HG02798 (cell line): ENCODE measurements around the gene THOC6.

Experiments used
- ATAC-seq: cut with Tn5 transposase; IDR thresholded peaks from one replicate; pipeline ENCODE4 v1.9.1; 2021; ENCODE audit warnings: mild to moderate bottlenecking; ENCODE audit not compliant: unreplicated experiment, poor library complexity

Gene THOC6

DNA sequence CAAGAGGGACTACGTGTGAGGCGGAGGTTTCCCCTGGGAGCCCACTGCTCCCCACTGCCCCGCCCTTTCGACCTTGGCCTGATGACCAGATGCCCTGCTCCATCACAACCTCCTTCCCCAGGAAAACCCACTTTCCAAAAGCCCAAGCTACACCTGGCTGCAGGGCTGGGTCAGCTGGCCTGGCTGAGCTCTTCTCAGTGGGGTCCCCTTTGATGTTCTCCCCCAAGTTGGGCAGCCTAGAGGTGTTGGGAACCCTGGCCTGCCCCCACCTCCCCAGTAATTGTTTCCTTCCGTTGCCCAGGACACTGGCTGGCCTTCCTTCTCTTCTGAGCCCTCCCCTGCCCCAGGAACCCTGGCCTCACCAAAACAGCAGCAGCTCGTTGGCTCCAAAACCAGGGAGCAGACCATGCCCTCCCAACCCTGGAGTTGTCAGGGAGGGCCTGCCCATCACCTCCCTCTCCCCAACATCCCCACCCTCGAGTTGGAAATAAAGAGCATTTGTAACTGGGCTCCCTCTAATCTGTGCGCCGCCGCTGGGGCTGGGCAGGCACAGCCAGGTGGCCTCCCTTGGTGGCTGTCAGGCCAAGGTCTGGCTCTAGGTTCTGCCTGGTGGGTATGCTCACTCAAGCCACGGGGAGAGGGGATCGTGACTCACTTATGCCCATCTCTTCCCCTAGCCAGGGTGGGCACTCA, 9.7 kb upstream of the THOC6 start:
- ATAC-seq, result no peak

DNA sequence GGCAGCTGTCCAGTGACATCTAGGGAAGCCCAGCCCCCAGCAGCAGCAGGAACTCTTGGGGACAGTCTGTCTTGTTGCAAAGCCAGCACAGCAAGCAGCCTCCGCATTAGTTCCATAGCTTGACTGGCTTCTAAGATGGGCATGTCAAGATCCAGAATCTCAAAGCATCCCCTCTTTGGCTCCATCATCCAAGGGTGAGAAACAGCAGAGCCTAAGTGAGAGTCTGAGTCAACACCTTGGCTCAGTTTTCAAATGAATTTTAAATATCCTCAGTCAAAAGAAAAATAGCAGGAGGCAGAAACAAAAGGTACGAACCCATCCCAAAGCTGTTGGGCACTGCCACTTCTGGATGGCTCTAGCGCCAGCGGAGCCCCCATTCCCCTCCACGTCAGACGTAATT, 8.9 kb upstream of the THOC6 start:
- no peak for ATAC-seq

DNA sequence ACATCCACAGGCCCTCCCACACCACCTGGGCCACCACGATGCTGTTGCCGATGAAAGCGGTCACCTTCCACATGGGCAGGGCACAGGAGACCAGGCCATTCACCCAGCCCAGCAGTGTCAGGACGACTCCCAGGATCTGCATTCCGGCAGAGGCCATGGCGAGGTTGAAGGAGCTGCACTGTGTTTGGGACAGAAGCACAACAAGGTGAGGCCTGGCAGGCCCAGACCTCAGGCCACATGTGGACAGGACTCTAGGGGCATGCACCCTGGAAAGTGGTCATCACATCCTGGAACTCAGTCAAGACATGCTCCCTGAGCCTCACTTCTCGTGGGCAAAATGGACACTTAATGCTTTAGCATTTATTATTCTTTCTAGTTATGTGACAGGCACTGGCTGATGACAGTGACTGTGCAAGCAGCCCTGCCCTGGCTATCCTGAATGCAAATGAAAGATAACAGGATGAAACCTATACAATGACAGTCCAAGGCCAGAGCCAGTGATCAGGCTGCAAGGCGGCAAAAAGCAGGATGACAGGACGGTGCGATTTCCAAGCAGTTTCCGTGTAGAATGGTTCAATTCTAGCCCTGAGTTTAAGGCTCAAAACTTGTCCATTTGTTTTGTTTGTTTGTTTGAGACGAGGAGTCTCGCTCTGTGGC, 7.8 kb upstream of the THOC6 start:
- no peak for ATAC-seq

DNA sequence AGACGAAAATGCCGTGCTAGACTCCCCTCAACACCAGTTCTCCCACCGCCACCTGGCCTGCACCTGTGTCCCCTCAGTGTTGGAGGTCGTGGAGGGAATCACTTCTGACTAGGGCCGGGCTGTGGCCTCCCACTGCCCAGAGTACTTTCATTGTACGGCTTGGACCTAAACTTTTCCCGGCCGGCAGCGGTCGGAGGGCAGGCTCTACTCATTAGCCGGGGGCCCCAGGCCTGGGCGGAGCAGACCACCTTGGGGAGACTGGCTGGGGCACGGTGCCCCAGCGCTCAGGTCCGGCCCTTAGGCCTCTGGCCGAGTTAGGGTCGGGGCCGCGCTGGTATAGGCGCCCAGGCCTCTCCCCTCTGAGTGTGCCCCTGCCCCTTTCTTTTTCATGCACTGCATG, 6.5 kb upstream of the THOC6 start:
- ATAC-seq, result no peak

DNA sequence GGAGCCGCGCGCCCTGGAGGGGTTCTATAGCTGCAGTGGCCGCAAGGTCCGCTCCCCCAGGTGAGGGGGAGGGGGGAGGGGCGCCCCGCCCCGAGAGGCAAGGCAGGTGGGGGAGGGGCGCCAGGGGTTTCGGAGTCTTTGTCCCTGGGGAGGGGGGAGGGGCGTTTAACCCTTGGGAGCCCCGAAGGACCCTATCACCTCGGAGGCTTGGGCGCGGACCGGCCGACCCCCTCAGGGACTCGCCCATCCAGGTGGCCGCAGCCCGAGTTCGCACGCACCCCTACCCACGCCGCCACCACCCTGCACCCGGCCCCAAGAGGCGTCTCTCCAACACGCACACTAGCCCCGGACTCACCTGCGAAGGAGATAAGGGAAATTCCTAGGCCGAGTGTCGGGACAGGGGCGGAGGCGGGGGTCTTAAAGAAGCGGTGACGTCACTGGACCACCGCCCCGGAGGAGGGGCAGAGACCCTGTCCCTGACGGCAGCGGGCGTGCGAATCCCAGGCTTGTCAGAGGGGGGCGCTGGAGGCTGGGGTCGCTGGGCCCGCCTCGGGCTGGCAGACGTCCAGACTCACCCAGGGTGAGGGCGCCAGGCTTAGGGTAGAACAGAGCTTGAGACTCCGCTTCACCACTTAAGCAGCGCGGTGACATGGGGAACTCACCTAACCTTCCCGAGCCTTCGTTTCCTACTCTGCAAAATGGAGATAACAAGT, 5.9 kb upstream of the THOC6 start, which contains the start of gene CLDN6:
CLDN6 (minus strand) TSS at position 390 of the 713 bp plus-strand sequence. CDS start 2,162 bp downstream, outside the sequence.
- no peak for ATAC-seq

DNA sequence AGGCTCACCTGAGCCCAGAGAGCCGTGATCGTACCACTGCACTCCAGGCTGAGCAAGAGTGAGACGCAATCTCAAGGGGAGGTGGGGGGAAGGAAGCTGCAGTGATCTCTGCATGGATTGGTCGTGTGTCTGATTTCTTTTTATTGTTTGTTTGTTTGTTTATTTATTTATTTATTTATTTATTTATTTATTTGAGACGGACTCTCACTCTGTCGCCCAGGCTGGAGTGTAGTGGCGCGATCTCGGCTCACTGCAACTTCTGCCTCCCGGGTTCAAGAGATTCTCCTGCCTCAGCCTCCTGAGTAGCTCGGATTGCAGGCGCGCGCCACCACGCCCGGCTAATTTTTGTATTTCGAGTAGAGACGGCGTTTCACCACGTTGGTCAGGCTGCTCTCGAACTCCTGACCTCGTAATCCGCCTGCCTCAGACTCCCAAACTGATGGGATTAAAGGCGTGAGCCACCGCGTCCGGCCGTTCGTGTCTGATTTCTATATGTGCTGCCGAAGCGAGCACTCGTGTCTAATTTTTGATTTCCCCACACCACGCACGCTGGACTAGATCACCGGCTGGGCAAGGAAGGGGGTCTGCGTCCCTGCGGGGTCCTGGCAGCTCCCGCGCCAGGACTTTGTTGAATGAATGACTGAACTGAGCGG, 4.1 kb upstream of the THOC6 start:
- no peak for ATAC-seq

DNA sequence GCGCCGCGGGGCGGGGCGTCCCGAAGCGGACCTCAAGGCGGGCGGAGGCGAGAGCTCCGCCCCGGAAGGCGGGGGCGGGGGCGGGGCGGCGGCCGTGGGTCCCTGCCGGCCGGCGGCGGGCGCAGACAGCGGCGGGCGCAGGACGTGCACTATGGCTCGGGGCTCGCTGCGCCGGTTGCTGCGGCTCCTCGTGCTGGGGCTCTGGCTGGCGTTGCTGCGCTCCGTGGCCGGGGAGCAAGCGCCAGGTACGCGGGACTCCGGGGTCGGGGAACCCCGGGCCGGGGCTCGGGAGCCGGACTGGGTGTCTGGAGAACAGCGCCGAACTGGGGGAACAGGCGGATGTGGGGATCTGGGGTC, 3.6 kb upstream of the THOC6 start, which contains the start of gene TNFRSF12A:
TNFRSF12A (plus strand) TSS at position 122 of the 357 bp plus-strand sequence; CDS start at position 152, 30 bp downstream.
- ATAC-seq, result peak; percentile 26

DNA sequence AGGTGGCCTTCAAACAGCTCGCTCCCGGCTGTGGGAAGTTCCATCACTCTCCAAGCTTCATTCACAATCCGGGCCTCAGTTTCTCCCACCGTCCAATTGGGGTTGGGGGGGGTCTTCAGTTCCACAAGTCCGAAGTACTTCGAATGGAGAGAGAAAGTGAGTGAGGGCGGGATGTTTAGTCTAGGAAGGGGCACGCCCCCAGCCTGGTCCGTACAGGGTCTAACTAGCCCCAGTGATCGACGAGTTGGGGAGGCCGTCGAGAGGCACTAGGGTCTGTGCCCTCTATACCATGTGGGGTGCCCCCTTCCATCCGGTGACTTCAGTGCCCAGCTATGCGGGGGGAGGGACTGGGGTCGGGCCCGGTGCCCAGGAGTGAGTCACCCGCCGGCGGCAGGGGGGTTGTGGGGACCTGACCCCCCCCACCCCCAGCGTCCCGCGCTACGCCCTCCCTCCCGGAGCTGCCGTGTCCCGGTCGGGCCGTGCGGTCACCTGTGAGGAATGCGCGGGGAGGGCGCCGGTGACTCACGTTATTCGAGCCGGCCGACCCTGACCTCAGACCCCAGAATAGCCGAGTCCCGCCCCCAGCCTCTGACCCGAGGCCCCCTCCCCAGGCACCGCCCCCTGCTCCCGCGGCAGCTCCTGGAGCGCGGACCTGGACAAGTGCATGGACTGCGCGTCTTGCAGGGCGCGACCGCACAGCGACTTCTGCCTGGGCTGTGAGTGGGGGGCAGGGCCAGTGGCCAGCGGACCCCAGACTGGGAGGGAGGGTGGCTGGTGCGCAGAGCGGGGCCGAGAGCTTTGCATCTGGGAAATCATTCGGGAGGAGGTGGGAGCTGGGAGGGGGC, 3.0 kb upstream of the THOC6 start:
- no peak for ATAC-seq

DNA sequence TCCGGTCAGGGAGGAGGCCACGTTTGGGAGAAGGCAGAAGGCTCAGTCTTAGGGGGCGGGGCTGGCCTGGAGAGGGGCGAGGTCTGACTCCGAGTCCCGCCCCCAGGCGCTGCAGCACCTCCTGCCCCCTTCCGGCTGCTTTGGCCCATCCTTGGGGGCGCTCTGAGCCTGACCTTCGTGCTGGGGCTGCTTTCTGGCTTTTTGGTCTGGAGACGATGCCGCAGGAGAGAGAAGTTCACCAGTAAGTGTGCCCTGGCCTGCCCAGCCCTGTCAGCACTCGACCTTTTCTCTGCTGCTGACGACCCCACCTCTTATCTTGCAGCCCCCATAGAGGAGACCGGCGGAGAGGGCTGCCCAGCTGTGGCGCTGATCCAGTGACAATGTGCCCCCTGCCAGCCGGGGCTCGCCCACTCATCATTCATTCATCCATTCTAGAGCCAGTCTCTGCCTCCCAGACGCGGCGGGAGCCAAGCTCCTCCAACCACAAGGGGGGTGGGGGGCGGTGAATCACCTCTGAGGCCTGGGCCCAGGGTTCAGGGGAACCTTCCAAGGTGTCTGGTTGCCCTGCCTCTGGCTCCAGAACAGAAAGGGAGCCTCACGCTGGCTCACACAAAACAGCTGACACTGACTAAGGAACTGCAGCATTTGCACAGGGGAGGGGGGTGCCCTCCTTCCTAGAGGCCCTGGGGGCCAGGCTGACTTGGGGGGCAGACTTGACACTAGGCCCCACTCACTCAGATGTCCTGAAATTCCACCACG, 2.2 kb upstream of the THOC6 start:
- ATAC-seq, result no peak

DNA sequence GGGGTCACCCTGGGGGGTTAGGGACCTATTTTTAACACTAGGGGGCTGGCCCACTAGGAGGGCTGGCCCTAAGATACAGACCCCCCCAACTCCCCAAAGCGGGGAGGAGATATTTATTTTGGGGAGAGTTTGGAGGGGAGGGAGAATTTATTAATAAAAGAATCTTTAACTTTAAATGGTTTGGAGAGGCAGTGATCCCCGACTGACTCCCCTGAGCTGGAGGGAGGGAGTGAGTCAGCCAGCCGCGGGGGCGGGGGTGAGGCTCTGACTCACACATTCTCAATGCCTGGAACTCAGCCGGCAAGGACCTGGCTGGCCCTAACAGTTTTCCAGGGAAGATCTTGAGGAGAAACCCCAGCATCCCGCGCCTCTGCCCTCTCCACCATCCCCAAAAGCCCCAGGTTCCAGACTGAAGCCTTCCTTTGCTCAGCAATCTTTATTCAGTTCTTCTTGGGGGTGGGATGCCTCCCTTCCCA, 1.6 kb upstream of the THOC6 start:
- no peak for ATAC-seq

DNA sequence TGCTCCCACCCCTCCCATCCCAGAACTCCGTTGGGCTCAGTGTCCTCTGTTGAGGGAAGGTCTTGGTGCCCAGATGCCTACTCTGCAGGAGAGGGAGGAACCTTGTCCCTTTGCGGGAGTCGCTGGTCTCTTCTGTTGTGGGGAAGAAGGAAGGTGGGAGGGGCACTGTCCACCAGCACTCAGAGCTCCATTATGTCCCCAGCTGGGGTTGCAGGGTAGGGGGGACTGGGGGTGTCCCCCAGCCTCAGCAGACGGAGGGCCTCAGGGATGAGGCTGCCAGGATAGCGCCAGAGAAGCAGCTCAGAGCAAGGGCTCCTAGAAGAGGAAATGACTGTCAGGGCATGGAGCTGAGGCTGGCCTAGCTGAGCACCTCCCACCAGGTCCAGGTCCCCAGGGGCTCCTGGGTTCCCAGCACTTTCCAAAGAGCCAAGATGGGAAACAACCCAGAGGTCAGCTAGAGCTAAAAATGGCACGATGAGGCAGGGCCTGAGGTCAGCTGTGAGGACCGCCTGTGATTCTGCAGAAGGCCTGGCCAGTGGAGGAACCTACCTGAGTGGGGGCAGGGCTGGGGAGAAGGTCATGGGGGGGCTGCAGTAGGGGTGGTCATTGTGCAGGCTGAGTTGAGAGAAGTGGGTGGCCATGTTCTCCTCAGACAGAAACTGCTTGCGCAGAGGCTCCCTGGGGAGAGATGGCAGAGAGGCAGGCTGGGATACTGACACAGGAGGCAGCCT, 986 bp upstream of the THOC6 start:
- ATAC-seq, result no peak

DNA sequence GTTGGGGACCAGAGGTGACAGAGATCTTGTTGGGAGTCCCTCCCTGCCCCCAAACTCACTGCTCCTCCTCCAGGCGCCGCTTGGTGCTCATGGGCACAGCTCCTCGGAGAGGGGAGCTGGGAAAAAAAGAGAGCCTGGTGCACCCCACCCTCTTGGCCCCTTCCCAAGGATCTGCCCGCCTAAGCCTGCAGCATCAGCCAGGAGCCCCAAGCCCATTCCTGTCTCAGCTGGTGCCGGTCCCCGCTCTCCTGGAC, 493 bp upstream of the THOC6 start:
- ATAC-seq, result no peak

DNA sequence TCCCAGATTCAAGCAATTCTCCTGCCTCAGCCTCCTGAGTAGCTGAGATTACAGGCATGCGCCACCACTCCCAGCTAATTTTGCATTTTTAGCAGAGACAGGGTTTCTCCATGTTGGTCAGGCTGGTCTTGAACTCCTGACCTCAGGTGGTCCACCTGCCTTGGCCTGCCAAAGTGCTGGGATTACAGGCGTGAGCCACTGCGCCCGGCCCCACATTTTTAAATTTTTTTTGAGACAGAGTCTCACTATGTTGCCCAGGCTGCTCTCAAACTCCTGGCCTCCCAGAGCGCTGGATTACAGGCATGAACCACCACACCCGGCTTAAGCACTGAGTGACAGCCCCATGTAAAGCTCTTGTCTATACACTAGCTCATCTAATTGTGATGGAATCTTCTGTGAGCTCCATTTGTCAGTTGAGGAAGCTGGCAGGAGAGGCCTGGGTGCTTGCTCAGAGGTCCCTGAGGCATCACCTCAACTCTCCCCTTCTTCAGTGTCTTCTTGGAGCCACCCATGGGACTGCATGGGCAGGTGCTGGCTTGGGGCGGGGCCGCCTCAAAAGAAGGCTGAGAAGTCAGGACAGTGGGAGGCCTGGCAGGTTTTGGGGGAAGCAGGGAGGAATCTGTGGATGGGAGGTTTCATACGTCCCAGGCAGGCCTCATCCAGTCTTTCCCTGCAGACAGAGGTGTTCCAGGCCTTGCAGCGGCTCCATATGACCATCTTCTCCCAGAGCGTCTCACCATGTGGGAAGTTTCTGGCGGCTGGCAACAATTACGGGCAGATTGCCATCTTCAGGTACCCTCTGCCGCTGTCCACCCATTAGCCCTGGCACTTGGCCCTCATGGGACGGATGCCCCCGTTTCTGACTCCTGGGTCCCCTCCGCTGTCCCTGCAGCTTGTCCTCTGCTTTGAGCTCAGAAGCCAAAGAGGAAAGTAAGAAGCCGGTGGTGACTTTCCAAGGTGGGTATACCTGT, 1.5 kb downstream of the THOC6 start:
- no peak for ATAC-seq

DNA sequence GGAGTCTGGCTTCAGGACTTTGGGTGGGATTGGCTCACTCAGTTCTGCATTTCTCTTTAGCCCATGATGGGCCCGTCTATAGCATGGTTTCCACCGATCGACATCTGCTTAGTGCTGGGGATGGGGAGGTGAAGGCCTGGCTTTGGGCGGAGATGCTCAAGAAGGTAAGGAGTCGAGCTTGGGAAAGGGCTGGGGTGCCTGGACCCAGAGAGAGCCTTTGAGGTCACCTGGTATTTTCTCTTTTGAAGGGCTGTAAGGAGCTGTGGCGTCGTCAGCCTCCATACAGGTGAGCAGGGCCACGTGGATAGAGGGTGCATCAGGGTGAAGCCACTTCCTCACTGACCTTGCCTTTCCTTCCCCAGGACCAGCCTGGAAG, 2.2 kb downstream of the THOC6 start:
- no peak for ATAC-seq

DNA sequence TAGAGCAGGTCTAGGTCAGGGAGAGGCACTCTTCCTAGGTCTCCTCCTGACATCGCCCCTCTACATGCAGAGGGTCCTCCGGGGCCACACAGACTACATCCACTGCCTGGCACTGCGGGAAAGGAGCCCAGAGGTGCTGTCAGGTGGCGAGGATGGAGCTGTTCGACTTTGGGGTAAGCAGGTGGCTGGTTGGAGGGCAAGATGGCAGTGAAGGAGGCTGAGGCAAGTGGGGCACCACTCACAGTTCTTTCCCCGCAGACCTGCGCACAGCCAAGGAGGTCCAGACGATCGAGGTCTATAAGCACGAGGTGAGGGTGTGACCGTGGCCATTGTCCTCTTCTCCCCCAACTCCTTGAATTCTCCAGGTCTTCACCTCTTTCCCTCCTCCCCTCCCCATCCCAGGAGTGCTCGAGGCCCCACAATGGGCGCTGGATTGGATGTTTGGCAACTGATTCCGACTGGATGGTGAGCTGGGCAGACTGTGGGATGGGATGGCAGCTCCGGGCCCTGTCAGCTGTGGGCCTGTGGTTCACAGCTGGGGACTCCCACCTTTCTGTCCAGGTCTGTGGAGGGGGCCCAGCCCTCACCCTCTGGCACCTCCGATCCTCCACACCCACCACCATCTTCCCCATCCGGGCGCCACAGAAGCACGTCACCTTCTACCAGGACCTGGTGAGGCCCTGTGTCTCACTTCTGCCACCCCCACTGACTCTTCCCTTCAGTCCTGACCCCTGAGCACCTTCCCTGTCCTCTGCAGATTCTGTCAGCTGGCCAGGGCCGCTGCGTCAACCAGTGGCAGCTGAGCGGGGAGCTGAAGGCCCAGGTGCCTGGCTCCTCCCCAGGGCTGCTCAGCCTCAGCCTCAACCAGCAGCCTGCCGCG, 3.0 kb downstream of the THOC6 start:
- no peak for ATAC-seq

DNA sequence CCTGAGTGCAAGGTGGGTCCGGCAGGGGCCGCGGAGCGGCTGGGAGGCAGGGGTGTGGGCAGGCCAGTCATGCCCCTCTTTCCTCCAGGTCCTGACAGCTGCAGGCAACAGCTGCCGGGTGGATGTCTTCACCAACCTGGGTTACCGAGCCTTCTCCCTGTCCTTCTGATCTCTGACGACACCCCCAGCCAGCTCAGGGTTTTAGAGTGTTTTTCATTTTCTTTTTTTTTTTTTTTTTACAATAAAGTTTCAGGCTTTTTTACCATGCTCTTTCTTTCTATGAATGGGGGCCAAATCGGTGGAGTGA, 3.6 kb downstream of the THOC6 start:
- ATAC-seq, result no peak
